Hepatocyte (in vitro differentiated cells): ENCODE measurements around the gene RSU1.

Experiments used
- EZH2phosphoT487 ChIP-seq: fragments of 200-600 bp; sonication (generic); IDR thresholded peaks from one replicate; pipeline ENCODE4 v1.6.1; 2018; ENCODE audit warnings: antibody characterized with exemption, mild to moderate bottlenecking, low read depth, moderate library complexity; ENCODE audit not compliant: unreplicated experiment, severe bottlenecking
- TF ChIP-seq, protein P1 (sequence below): fragments of 200-600 bp; sonication (generic); IDR thresholded peaks from 2 replicates; pipeline ENCODE4 v1.5.1; 2016; ENCODE audit warnings: antibody characterized with exemption, mild to moderate bottlenecking; ENCODE audit not compliant: poor library complexity

DNA sequence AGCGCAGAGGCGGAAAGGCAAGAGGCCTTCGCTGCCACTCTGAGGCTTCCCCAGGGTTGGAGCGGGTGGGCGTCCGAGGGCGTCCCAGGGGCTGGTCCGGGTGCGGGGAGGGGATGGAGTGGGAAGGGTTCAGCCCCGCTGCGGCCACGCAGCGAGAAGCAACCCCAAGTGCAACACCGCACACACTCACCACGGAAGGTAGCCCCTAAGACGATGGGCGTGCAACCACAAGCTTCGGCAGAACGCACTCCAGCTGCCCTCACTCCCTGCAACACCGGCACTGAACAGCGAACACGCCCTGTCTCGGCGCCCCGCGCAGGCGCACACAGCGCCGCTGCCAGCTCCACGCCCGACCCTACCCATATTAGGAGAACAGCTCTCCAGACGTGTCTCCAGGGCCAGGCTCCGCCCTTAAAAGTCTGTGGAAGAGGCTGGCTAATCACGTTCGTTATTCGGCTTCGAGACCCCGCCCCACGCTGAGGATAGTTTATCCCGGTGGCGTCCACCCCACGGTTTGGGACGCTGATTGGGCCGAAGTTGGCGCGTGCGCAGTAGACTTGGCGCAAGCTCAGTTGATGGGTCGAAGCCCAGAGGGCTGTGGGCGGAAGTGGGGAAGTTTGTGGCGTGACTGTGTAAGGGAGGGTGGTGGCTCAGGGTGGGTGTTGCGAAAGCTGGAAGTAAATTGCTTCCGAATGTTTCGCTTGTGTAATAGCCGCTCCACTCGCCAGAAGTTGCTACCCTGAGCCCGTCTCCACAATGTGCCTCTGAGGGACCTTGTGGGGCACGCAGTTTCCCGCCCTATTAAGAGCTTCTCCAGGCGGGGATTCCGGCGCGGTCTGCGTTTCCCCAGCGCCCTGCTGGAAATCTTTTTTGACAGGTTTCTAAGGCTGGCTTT lies at the start of gene RSU1:
- TF ChIP-seq, protein P1, sequence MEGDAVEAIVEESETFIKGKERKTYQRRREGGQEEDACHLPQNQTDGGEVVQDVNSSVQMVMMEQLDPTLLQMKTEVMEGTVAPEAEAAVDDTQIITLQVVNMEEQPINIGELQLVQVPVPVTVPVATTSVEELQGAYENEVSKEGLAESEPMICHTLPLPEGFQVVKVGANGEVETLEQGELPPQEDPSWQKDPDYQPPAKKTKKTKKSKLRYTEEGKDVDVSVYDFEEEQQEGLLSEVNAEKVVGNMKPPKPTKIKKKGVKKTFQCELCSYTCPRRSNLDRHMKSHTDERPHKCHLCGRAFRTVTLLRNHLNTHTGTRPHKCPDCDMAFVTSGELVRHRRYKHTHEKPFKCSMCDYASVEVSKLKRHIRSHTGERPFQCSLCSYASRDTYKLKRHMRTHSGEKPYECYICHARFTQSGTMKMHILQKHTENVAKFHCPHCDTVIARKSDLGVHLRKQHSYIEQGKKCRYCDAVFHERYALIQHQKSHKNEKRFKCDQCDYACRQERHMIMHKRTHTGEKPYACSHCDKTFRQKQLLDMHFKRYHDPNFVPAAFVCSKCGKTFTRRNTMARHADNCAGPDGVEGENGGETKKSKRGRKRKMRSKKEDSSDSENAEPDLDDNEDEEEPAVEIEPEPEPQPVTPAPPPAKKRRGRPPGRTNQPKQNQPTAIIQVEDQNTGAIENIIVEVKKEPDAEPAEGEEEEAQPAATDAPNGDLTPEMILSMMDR: no peak
- TF ChIP-seq EZH2phosphoT487: no peak
